ENCODE data around the gene ZNF586. TPM values are rescaled to one million over a fixed set of nuclear protein-coding genes. Genes with fewer than 3 reads are reported as not detected.
"Not testable (repeated sequence)": the region's sequence is repeated elsewhere in the genome, so short reads cannot be mapped to it uniquely, and the experiment has no call there.

Gene ZNF586
- total RNA-seq, 1 donor from 2014 or later: 10.9 TPM

DNA sequence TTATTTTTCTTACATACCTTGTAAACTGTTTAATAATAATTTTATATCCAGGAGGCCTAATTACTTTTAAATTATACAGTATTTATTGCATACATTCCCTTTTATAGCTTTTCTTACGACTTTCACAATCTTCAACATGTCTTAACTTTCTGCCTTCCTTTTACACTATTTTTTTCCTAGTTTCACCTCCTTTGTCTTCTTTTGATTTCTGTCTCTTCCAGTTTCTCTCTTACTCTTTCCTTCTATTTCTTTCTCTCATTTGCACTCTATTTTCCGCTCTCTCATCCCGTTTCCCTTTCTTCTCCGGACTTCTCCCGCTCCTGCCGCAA, 33.8 kb downstream of the ZNF586 start:
- Histone ChIP-seq H3K4me3 (ENCODE audit: low read depth, low read length) (peak overlapping the region; percentile 79), H3K27me3 (ENCODE audit: control insufficient read depth, insufficient read depth, low read length) (no peaks in the 10 kb centered on the region), H3K36me3 (ENCODE audit: control insufficient read depth, insufficient read depth, low read length) (no peaks in the 10 kb centered on the region)
- DNase-seq (ENCODE audit: low read depth): no peak
- TF ChIP-seq, protein P1, sequence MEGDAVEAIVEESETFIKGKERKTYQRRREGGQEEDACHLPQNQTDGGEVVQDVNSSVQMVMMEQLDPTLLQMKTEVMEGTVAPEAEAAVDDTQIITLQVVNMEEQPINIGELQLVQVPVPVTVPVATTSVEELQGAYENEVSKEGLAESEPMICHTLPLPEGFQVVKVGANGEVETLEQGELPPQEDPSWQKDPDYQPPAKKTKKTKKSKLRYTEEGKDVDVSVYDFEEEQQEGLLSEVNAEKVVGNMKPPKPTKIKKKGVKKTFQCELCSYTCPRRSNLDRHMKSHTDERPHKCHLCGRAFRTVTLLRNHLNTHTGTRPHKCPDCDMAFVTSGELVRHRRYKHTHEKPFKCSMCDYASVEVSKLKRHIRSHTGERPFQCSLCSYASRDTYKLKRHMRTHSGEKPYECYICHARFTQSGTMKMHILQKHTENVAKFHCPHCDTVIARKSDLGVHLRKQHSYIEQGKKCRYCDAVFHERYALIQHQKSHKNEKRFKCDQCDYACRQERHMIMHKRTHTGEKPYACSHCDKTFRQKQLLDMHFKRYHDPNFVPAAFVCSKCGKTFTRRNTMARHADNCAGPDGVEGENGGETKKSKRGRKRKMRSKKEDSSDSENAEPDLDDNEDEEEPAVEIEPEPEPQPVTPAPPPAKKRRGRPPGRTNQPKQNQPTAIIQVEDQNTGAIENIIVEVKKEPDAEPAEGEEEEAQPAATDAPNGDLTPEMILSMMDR (IDR thresholded peaks at IDR 0.05; ENCODE audit: insufficient read depth, low read length, poor library complexity, severe bottlenecking): no peak

DNA sequence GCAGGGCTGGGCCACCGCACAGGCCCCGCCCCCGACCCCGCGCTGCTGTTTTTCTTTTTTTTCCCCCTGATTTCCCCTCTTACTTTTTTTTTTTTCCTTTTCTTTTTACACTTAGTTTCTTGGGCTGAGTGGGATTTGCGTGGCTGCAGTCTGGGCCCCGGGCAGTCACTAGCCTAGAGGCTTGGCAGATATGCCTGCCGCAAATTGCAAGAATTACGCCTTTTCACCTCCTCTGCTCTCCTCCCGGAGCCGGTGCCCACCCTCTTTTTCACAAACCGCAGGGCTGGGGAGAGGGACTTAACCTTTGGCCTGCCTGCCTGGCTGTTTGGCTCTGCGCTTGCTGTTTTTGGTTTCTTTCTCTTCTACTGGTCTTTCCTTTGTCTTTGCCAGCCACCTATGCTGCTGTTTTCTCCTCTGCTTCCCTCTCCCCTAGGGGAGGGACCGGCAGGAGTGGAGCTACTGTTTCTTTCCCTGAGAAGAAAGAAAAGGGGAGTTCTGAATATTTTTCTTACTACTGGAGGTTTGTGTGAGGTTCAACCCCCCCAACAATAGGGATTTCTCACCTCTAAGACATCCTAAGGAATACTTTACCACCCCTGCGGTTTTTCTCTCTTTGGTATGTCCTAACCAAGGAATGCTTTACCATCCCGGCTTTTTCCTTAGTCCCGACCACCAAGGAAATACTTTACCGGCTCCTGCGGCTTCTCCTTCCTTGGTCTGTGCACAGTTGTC, 34.3 kb downstream of the ZNF586 start:
- TF ChIP-seq, protein P1 (IDR thresholded peaks at IDR 0.05; ENCODE audit: insufficient read depth, low read length, poor library complexity, severe bottlenecking): no peak
- Histone ChIP-seq H3K4me3 (ENCODE audit: low read depth, low read length) (peak overlapping the region; percentile 79), H3K27me3 (ENCODE audit: control insufficient read depth, insufficient read depth, low read length) (no peaks in the 10 kb centered on the region), H3K36me3 (ENCODE audit: control insufficient read depth, insufficient read depth, low read length) (no peaks in the 10 kb centered on the region)
- DNase-seq (ENCODE audit: low read depth): peak; percentile 83

DNA sequence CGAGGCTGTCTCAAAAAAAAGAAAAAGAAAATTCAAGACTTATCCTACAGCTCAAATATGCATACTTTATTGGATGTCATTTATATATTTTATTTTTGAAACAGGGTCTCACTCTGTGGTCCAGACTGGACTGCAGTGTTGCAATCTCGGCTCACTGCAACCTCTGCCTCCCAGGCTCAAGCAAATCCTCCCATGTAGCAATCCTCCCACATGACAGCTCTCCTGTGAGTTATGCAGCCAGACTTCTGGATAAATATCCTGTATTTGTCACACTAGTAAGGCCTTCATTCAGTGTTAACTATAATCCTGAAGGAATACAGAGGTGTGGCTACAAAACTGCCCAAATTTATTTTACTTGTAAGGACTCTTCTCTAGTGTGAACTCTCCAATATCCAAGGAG, 38.1 kb downstream of the ZNF586 start:
- no peak overlapping the region for H3K4me3 ChIP-seq (ENCODE audit: low read depth, low read length)
- DNase-seq (ENCODE audit: low read depth): no peak
- no peaks in the 10 kb centered on the region for H3K36me3 ChIP-seq (ENCODE audit: control insufficient read depth, insufficient read depth, low read length)
- TF ChIP-seq, protein P1 (IDR thresholded peaks at IDR 0.05; ENCODE audit: insufficient read depth, low read length, poor library complexity, severe bottlenecking): no peak
- H3K27me3 ChIP-seq (ENCODE audit: control insufficient read depth, insufficient read depth, low read length): no peaks in the 10 kb centered on the region

DNA sequence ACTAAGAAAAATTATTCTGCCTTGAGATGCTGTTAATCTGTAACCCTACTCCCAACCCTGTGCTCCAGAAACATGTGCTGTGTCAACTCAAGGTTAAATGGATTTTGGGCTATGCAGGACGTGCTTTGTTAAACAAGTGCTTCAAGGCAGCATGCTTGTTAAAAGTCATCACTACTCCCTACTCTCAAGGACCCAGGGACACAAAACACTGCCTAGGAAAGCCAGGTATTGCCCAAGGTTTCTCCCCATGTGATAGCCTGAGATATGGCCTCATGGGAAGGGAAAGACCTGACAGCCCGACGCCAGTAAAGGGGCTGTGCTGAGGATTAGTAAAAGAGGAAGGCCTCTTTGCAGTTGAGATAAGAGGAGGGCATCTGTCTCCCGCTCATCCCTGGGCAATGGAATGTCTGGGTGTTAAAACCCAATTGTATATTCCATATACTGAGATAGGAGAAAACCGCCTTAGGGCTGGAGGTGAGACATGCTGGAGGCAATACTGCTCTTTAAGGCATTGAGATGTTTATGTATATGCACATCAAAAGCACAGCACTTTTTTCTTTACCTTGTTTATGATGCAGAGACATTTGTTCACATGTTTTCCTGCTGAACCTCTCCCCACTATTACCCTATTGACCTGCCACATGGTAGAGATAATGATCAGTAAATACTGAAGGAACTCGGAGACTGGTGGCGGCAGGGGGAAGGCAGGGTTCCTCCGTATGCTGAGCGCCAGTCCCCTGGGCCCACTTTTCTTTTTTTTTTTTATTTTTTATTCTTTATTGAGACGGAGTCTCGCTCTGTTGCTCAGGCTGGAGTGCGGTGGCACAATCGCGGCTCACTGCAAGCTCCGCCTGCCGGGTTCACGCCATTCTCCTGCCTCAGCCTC, 41.2 kb downstream of the ZNF586 start:
- DNase-seq (ENCODE audit: low read depth); H3K36me3 ChIP-seq (ENCODE audit: control insufficient read depth, insufficient read depth, low read length); H3K4me3 ChIP-seq (ENCODE audit: low read depth, low read length); H3K27me3 ChIP-seq (ENCODE audit: control insufficient read depth, insufficient read depth, low read length): not testable (repeated sequence)

DNA sequence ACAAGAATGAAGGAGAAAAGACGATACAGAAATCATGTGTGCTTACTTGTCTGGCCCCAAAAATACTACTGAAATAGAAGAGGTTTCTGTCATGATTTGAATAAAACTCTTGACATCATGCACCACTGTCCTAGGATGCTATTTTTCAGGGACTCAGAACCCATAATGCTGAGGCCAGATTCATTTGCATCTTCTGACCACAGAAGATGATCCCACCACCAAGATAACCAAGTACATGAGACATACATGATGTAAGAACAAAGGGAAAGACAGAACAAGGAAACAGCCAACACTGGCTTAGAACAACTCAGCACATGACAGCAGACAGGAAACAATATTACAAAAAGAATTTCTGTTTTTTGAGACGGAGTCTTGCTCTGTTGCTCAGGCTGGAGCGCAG, 42.8 kb downstream of the ZNF586 start:
- Histone ChIP-seq H3K36me3 (ENCODE audit: control insufficient read depth, insufficient read depth, low read length) (no peaks in the 10 kb centered on the region), H3K4me3 (ENCODE audit: low read depth, low read length) (no peak overlapping the region), H3K27me3 (ENCODE audit: control insufficient read depth, insufficient read depth, low read length) (no peaks in the 10 kb centered on the region)
- DNase-seq (ENCODE audit: low read depth): no peak
- TF ChIP-seq, protein P1 (IDR thresholded peaks at IDR 0.05; ENCODE audit: insufficient read depth, low read length, poor library complexity, severe bottlenecking): no peak

DNA sequence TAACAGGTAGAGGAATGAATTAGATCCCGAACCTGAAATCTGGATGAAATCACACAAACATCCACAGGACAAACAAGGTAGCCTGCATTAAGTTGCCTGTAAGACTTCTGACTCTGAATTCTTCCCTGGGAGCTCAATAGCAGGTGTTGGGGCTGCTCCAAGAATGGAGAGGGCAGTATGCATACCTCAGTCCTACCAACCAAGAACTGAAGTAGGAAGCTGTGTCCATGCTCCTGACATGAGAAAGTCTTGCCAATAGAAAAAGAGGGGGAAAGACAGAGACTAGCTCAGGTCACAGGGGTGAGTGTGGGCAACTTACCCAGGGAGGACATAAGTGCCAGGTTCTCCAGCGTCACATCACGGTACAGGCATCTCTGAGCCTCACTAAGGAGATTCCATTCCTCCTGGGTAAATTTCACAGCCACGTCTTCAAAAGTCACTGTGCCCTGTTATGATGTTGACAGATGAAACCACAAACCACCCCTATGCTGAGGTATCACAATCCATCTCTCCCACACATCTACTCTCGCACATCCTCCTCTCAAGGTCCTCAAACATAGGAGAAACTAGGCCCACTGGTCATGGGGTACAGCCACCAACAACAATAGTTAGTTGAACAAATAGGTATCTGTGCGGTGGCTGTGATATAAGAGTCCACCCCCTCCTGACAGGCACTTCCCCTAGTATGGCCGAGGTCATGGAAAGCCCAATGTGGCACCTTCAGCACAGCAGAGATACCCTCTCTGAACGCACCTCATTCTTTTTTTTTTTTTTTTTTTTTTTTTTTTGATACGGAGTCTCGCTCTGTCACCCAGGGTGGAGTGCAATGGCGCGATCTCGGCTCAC, 43.7 kb downstream of the ZNF586 start:
- H3K27me3 ChIP-seq (ENCODE audit: control insufficient read depth, insufficient read depth, low read length); DNase-seq (ENCODE audit: low read depth); H3K36me3 ChIP-seq (ENCODE audit: control insufficient read depth, insufficient read depth, low read length): not testable (repeated sequence)
- H3K4me3 ChIP-seq (ENCODE audit: low read depth, low read length): peak overlapping the region; percentile 81
